NB4 (cell line): ENCODE measurements around the gene GAB3.
"Not testable (repeated sequence)": the region's sequence is repeated elsewhere in the genome, so short reads cannot be mapped to it uniquely, and the experiment has no call there.

Experiments used
- MYC ChIP-seq: IDR thresholded peaks from 2 replicates; pipeline ENCODE4 v1.6.1; 2011; ENCODE audit warnings: low read depth, low read length
- POLR2A ChIP-seq: IDR thresholded peaks from 2 replicates; pipeline ENCODE4 v1.6.1; 2011; ENCODE audit warnings: mild to moderate bottlenecking; ENCODE audit not compliant: insufficient read length; ENCODE audit errors: extremely low read depth
- TF ChIP-seq, protein P1 (sequence below): IDR thresholded peaks from one replicate; pipeline ENCODE4 v1.5.1; 2012; ENCODE audit warnings: low read depth, low read length

DNA sequence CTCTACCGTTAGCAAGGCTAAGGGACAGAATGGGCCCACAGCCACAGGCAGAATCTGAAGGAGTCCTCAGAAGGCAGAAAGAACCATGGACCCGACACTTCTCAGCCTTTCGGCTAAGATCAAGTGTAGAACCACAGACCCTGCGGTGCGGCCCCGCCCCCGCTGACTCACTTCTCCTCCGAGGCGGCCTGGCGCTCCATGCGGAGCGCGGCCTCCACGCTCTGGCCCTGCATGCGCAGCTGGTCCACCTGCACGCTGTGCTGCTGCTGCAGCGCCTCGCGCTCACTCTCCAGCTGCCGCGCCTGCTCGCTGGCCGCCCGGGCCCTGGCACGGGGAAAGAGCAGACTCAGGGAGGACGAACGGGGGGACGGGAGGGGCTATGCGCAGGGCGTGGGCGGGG, 107.2 kb downstream of the GAB3 start:
- TF ChIP-seq, protein P1, sequence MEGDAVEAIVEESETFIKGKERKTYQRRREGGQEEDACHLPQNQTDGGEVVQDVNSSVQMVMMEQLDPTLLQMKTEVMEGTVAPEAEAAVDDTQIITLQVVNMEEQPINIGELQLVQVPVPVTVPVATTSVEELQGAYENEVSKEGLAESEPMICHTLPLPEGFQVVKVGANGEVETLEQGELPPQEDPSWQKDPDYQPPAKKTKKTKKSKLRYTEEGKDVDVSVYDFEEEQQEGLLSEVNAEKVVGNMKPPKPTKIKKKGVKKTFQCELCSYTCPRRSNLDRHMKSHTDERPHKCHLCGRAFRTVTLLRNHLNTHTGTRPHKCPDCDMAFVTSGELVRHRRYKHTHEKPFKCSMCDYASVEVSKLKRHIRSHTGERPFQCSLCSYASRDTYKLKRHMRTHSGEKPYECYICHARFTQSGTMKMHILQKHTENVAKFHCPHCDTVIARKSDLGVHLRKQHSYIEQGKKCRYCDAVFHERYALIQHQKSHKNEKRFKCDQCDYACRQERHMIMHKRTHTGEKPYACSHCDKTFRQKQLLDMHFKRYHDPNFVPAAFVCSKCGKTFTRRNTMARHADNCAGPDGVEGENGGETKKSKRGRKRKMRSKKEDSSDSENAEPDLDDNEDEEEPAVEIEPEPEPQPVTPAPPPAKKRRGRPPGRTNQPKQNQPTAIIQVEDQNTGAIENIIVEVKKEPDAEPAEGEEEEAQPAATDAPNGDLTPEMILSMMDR: not testable (repeated sequence)
- not testable (repeated sequence) for TF ChIP-seq POLR2A, MYC
